ENCODE measurements around the gene CRB1.

CRB1 gene

DNA sequence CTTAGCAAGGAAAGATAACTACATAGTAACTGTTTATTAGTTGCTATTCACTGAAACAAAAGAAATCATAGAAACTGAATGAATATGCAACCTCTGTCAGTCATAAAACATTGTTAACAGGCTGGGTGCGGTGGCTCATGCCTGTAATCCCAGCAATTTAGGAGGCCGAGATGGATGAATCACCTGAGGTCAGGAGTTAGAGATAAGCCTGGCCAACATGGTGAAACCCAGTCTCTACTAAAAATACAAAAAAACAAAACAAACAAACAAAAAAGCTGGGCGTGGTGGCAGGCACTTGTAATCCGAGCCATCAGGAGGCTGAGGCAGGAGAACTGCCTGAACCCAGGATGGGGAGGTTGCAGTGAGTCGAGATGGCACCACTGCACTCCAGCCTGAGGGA is 44.1 kb downstream of the CRB1 start:
- ChIA-PET POLR2A (no interaction called here), CTCF (no interaction called here)
- Histone ChIP-seq H3K9me3 (ENCODE audit: control insufficient read depth, insufficient read depth, low read depth, low read length) (no peaks in the 10 kb centered on the region), H3K4me3 (ENCODE audit: low read depth, low read length) (no peak overlapping the region), H3K4me1 (ENCODE audit: control insufficient read depth, insufficient read depth, low read length) (no peaks in the 10 kb centered on the region), H3K27ac (ENCODE audit: extremely low read depth, low read depth, low read length) (no peak overlapping the region), H3K36me3 (ENCODE audit: control insufficient read depth in 2 of 2, insufficient read depth in 1 of 2, low read length in 2 of 2) (no peaks in the 10 kb centered on the region)
- TF ChIP-seq SP7 (tag by site-specific recombination; IDR thresholded peaks at IDR 0.05) (peak; percentile 51), ZNF335 (tag by site-specific recombination; conservative IDR thresholded peaks at IDR 0.05) (peak; percentile 63), ZNF2 (tag by site-specific recombination; IDR thresholded peaks at IDR 0.05) (no peak), BCL11A (tag by site-specific recombination; IDR thresholded peaks at IDR 0.05; ENCODE audit: low read depth) (peak; percentile 46; the same call in 1 of the 2 replicates), KLF17 (tag by site-specific recombination; IDR thresholded peaks at IDR 0.05) (0 out of 2 replicates have a peak, but pooled peaks have one; percentile 39), SP3 (tag by site-specific recombination; IDR thresholded peaks at IDR 0.05) (no peak), ZNF121 (tag by site-specific recombination; IDR thresholded peaks at IDR 0.05) (no peak), ZNF391 (tag by site-specific recombination; IDR thresholded peaks at IDR 0.05; ENCODE audit: borderline replicate concordance, low read depth) (no peak), KLF1 (tag by site-specific recombination; IDR thresholded peaks at IDR 0.05) (peak; percentile 85), ZNF398 (tag by site-specific recombination; IDR thresholded peaks at IDR 0.05) (peak; percentile 25; the same call in 1 of the 2 replicates), OSR2 (tag by site-specific recombination; IDR thresholded peaks at IDR 0.05) (peak; percentile 35; the same call in 1 of the 2 replicates), HOXD13 (CRISPR knock-in tag; IDR thresholded peaks at IDR 0.05; ENCODE audit: borderline replicate concordance) (no peak), ZBTB48 (tag by site-specific recombination; IDR thresholded peaks at IDR 0.05) (no peak), ZNF354C (tag by site-specific recombination; IDR thresholded peaks at IDR 0.05; ENCODE audit: borderline replicate concordance, low read depth) (no peak), ZEB2 (tag by site-specific recombination; IDR thresholded peaks at IDR 0.05) (0 out of 2 replicates have a peak, but pooled peaks have one; percentile 30), WT1 (tag by site-specific recombination; IDR thresholded peaks at IDR 0.05) (peak; percentile 41; the same call in 1 of the 2 replicates)
- TF ChIP-seq, protein P1, sequence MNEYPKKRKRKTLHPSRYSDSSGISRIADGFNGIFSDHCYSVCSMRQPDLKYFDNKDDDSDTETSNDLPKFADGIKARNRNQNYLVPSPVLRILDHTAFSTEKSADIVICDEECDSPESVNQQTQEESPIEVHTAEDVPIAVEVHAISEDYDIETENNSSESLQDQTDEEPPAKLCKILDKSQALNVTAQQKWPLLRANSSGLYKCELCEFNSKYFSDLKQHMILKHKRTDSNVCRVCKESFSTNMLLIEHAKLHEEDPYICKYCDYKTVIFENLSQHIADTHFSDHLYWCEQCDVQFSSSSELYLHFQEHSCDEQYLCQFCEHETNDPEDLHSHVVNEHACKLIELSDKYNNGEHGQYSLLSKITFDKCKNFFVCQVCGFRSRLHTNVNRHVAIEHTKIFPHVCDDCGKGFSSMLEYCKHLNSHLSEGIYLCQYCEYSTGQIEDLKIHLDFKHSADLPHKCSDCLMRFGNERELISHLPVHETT (tag by site-specific recombination; IDR thresholded peaks at IDR 0.05), result no peak
- TF ChIP-seq, protein P2, sequence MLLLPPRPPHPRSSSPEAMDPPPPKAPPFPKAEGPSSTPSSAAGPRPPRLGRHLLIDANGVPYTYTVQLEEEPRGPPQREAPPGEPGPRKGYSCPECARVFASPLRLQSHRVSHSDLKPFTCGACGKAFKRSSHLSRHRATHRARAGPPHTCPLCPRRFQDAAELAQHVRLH (tag by site-specific recombination; IDR thresholded peaks at IDR 0.05), result peak; percentile 16; the same call in 1 of the 2 replicates

DNA sequence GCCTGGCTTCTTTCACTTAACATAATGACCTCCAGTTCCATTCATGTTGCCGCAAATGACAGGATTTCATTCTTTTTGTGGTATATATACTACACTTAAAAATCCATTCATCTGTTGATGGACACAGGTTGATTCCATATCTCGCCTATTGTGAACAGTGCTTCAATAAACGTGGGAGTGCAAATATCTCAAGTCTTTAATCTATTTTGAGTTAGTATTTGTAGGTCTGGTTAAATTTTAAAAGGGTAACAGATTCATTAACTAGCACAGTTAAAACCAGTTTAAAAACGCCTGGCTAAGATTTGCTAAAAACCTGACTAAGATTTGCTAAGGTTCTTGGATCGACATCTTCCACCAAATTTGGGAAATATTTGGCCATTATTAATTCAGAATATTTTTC is 45.7 kb downstream of the CRB1 start:
- no peak for TF ChIP-seq ZBTB17 (tag by site-specific recombination; IDR thresholded peaks at IDR 0.05)
- no peak for TF ChIP-seq ZNF350 (tag by site-specific recombination; IDR thresholded peaks at IDR 0.05)
- TF ChIP-seq ZNF514 (tag by site-specific recombination; IDR thresholded peaks at IDR 0.05), result no peak
- TF ChIP-seq BCL11B (tag by site-specific recombination; IDR thresholded peaks at IDR 0.05; ENCODE audit: low read depth), result no peak
- no peak for TF ChIP-seq ZNF776 (tag by site-specific recombination; IDR thresholded peaks at IDR 0.05; ENCODE audit: borderline replicate concordance)
- TF ChIP-seq SCRT2 (tag by site-specific recombination; IDR thresholded peaks at IDR 0.05), result no peak
- no peak for TF ChIP-seq ZNF121 (tag by site-specific recombination; IDR thresholded peaks at IDR 0.05)
- TF ChIP-seq ZNF24 (tag by site-specific recombination; IDR thresholded peaks at IDR 0.05), result no peak
- no peak for TF ChIP-seq ZNF2 (tag by site-specific recombination; IDR thresholded peaks at IDR 0.05)
- TF ChIP-seq, protein P3, sequence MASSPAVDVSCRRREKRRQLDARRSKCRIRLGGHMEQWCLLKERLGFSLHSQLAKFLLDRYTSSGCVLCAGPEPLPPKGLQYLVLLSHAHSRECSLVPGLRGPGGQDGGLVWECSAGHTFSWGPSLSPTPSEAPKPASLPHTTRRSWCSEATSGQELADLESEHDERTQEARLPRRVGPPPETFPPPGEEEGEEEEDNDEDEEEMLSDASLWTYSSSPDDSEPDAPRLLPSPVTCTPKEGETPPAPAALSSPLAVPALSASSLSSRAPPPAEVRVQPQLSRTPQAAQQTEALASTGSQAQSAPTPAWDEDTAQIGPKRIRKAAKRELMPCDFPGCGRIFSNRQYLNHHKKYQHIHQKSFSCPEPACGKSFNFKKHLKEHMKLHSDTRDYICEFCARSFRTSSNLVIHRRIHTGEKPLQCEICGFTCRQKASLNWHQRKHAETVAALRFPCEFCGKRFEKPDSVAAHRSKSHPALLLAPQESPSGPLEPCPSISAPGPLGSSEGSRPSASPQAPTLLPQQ (tag by site-specific recombination; IDR thresholded peaks at IDR 0.05), result no peak
- TF ChIP-seq, protein P4, sequence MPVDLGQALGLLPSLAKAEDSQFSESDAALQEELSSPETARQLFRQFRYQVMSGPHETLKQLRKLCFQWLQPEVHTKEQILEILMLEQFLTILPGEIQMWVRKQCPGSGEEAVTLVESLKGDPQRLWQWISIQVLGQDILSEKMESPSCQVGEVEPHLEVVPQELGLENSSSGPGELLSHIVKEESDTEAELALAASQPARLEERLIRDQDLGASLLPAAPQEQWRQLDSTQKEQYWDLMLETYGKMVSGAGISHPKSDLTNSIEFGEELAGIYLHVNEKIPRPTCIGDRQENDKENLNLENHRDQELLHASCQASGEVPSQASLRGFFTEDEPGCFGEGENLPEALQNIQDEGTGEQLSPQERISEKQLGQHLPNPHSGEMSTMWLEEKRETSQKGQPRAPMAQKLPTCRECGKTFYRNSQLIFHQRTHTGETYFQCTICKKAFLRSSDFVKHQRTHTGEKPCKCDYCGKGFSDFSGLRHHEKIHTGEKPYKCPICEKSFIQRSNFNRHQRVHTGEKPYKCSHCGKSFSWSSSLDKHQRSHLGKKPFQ (tag by site-specific recombination; IDR thresholded peaks at IDR 0.05), result no peak
- TF ChIP-seq ZNF433 (tag by site-specific recombination; IDR thresholded peaks at IDR 0.05; ENCODE audit: low read depth), result no peak
- no peak for TF ChIP-seq SETDB1 (IDR thresholded peaks at IDR 0.05; ENCODE audit: insufficient read length, low read length)
- CTCF ChIA-PET, result no interaction called here
- no peaks in the 10 kb centered on the region for H3K4me1 ChIP-seq (ENCODE audit: control insufficient read depth, insufficient read depth, low read length)
- no peaks in the 10 kb centered on the region for H3K36me3 ChIP-seq (ENCODE audit: control insufficient read depth in 2 of 2, insufficient read depth in 1 of 2, low read length in 2 of 2)
- H3K9me3 ChIP-seq (ENCODE audit: control insufficient read depth, insufficient read depth, low read depth, low read length), result no peaks in the 10 kb centered on the region
- POLR2A ChIA-PET, result no interaction called here
- H3K27ac ChIP-seq (ENCODE audit: extremely low read depth, low read depth, low read length), result no peak overlapping the region
- H3K4me3 ChIP-seq (ENCODE audit: low read depth, low read length), result no peak overlapping the region
